Adipocyte (in vitro differentiated cells): ENCODE data around the gene HSPG2.

Experiments used
- DNase-seq: peaks from one replicate; pipeline ENCODE4 v3.0.0-alpha.2; 2015; ENCODE audit warnings: low read depth
- H3K27me3 ChIP-seq: replicated peaks from 2 replicates; pipeline ENCODE4 v1.7.0; 2013; ENCODE audit warnings: mild to moderate bottlenecking, low read length, moderate library complexity; ENCODE audit not compliant: control insufficient read depth, insufficient read depth
- H3K36me3 ChIP-seq: 2 replicates; pipeline ENCODE4 v1.7.0; 2013; ENCODE audit warnings: low read length, mild to moderate bottlenecking, moderate library complexity; ENCODE audit not compliant: control insufficient read depth, insufficient read depth, severe bottlenecking
- H3K4me1 ChIP-seq: 2 replicates; pipeline ENCODE4 v1.7.0; 2013; ENCODE audit warnings: mild to moderate bottlenecking, low read length, moderate library complexity; ENCODE audit not compliant: control insufficient read depth, insufficient read depth
- H3K4me3 ChIP-seq: 2 replicates; pipeline ENCODE4 v1.7.0; 2013; ENCODE audit warnings: mild to moderate bottlenecking, low read length, moderate library complexity
- H3K9ac ChIP-seq: 2 replicates; pipeline ENCODE4 v1.7.0; 2013; ENCODE audit warnings: mild to moderate bottlenecking, low read length, moderate library complexity
- H3K9me3 ChIP-seq: 2 replicates; pipeline ENCODE4 v1.7.0; 2013; ENCODE audit warnings: mild to moderate bottlenecking, low read length, moderate library complexity; ENCODE audit not compliant: control insufficient read depth

HSPG2 gene

GRCh38 chr1:21930629-21931170, 6.4 kb downstream of the HSPG2 start:
- H3K4me1 ChIP-seq, result peaks cover 83% of the 10 kb centered on the region
- no peaks in the 10 kb centered on the region for H3K9me3 ChIP-seq
- no peak overlapping the region for H3K4me3 ChIP-seq
- DNase-seq, result no peak
- H3K9ac ChIP-seq, result peak overlapping the region; percentile 96
- no peaks in the 10 kb centered on the region for H3K27me3 ChIP-seq
- peaks cover 18% of the 10 kb centered on the region for H3K36me3 ChIP-seq

- peak; percentile 21 for DNase-seq
- Histone ChIP-seq H3K4me1 (peaks cover 83% of the 10 kb centered on the region), H3K9ac (peak overlapping the region; percentile 96), H3K9me3 (no peaks in the 10 kb centered on the region), H3K4me3 (no peak overlapping the region), H3K36me3 (peaks cover 20% of the 10 kb centered on the region), H3K27me3 (no peaks in the 10 kb centered on the region)
Measured at GRCh38 chr1:21930080-21930571, 7.0 kb downstream of the HSPG2 start.

GRCh38 chr1:21927533-21928237, 9.4 kb downstream of the HSPG2 start:
- Histone ChIP-seq H3K36me3 (peaks cover 27% of the 10 kb centered on the region), H3K4me1 (peaks cover 81% of the 10 kb centered on the region), H3K9ac (peak overlapping the region; percentile 80), H3K27me3 (no peaks in the 10 kb centered on the region), H3K9me3 (no peaks in the 10 kb centered on the region), H3K4me3 (peak overlapping the region; percentile 3)
- DNase-seq, result no peak

- peaks cover 28% of the 10 kb centered on the region for H3K36me3 ChIP-seq
- H3K27me3 ChIP-seq, result no peaks in the 10 kb centered on the region
- H3K4me1 ChIP-seq, result peaks cover 81% of the 10 kb centered on the region
- H3K4me3 ChIP-seq, result no peak overlapping the region
- no peaks in the 10 kb centered on the region for H3K9me3 ChIP-seq
- peak overlapping the region; percentile 80 for H3K9ac ChIP-seq
- no peak for DNase-seq
Measured at GRCh38 chr1:21926814-21927532, 10.1 kb downstream of the HSPG2 start.

GRCh38 chr1:21926065-21926464, 11.0 kb downstream of the HSPG2 start:
- peak overlapping the region; percentile 10 for H3K4me3 ChIP-seq

GRCh38 chr1:21925334-21925940, 11.7 kb downstream of the HSPG2 start:
- DNase-seq, result no peak
- Histone ChIP-seq H3K4me3 (no peak overlapping the region), H3K9ac (peak overlapping the region; percentile 80), H3K36me3 (peaks cover 29% of the 10 kb centered on the region), H3K27me3 (no peaks in the 10 kb centered on the region), H3K9me3 (no peaks in the 10 kb centered on the region), H3K4me1 (peaks cover 81% of the 10 kb centered on the region)

More at GRCh38 chr1:21926065-21926464, 11.0 kb downstream of the HSPG2 start:
- no peak for DNase-seq
- H3K27me3 ChIP-seq, result no peaks in the 10 kb centered on the region
- peaks cover 81% of the 10 kb centered on the region for H3K4me1 ChIP-seq
- no peaks in the 10 kb centered on the region for H3K9me3 ChIP-seq
- peaks cover 29% of the 10 kb centered on the region for H3K36me3 ChIP-seq
- peak overlapping the region; percentile 80 for H3K9ac ChIP-seq

GRCh38 chr1:21924503-21925005, 12.6 kb downstream of the HSPG2 start:
- no peak for DNase-seq
- peaks cover 22% of the 10 kb centered on the region for H3K36me3 ChIP-seq

GRCh38 chr1:21922090-21923013, 14.8 kb downstream of the HSPG2 start:
- Histone ChIP-seq H3K4me3 (no peak overlapping the region), H3K36me3 (peaks cover 27% of the 10 kb centered on the region), H3K4me1 (peaks cover 83% of the 10 kb centered on the region), H3K27me3 (no peaks in the 10 kb centered on the region), H3K9me3 (no peaks in the 10 kb centered on the region), H3K9ac (peak overlapping the region; percentile 85)
- DNase-seq, result no peak

More at GRCh38 chr1:21924503-21925005, 12.6 kb downstream of the HSPG2 start:
- H3K4me3 ChIP-seq, result peak overlapping the region; percentile 9
- peaks cover 83% of the 10 kb centered on the region for H3K4me1 ChIP-seq
- no peaks in the 10 kb centered on the region for H3K27me3 ChIP-seq
- peak overlapping the region; percentile 80 for H3K9ac ChIP-seq
- H3K9me3 ChIP-seq, result no peaks in the 10 kb centered on the region

- Histone ChIP-seq H3K4me1 (peaks cover 79% of the 10 kb centered on the region), H3K4me3 (peak overlapping the region; percentile 42), H3K9ac (peak overlapping the region; percentile 85), H3K36me3 (peaks cover 35% of the 10 kb centered on the region), H3K9me3 (no peaks in the 10 kb centered on the region), H3K27me3 (no peaks in the 10 kb centered on the region)
- DNase-seq, result no peak
Measured at GRCh38 chr1:21921100-21921875, 15.8 kb downstream of the HSPG2 start.

GRCh38 chr1:21919520-21919919, 17.6 kb downstream of the HSPG2 start:
- peak; percentile 80 for DNase-seq
- Histone ChIP-seq H3K36me3 (peaks cover 35% of the 10 kb centered on the region), H3K4me3 (no peak overlapping the region), H3K4me1 (peaks cover 73% of the 10 kb centered on the region), H3K27me3 (no peaks in the 10 kb centered on the region), H3K9ac (peak overlapping the region; percentile 85), H3K9me3 (no peaks in the 10 kb centered on the region)
